GM12864 (cell line): ENCODE data around the gene DSC2.

Source experiments
- DNase-seq: peaks from one replicate; pipeline ENCODE4 v3.0.0-alpha.2; 2011; ENCODE audit warnings: low read depth
- H3K4me3 ChIP-seq: 2 replicates; pipeline ENCODE4 v1.5.1; 2011; ENCODE audit warnings: mild to moderate bottlenecking, low read depth, low read length, control low read depth
- TF ChIP-seq, protein P1 (sequence below): IDR thresholded peaks from 2 replicates; pipeline ENCODE4 v1.5.1; 2011; ENCODE audit warnings: low read depth, mild to moderate bottlenecking, moderate library complexity, low read length, control low read depth, inconsistent platforms; ENCODE audit errors: missing control alignments

Gene DSC2

DNA sequence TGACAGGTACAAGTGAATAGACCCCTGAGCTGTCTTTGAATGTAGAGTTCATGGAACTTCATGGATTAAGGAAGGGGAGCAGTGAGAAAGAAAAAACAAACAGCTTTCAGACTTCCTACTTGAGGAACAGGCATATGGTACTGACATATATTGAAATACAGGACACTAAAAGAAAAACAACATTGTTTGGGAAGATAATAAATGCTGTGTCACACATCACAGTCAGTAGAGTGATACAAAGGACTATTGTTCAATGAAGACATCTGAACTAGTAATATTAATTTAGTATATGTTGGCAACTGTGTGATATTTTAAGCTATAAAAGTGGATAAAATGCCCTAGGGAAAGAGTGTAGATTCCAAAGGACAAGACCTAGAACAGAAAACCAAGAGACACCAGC is 3.3 kb downstream of the DSC2 start:
- no peak overlapping the region for H3K4me3 ChIP-seq
- TF ChIP-seq, protein P1, sequence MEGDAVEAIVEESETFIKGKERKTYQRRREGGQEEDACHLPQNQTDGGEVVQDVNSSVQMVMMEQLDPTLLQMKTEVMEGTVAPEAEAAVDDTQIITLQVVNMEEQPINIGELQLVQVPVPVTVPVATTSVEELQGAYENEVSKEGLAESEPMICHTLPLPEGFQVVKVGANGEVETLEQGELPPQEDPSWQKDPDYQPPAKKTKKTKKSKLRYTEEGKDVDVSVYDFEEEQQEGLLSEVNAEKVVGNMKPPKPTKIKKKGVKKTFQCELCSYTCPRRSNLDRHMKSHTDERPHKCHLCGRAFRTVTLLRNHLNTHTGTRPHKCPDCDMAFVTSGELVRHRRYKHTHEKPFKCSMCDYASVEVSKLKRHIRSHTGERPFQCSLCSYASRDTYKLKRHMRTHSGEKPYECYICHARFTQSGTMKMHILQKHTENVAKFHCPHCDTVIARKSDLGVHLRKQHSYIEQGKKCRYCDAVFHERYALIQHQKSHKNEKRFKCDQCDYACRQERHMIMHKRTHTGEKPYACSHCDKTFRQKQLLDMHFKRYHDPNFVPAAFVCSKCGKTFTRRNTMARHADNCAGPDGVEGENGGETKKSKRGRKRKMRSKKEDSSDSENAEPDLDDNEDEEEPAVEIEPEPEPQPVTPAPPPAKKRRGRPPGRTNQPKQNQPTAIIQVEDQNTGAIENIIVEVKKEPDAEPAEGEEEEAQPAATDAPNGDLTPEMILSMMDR: no peak
- no peak for DNase-seq

DNA sequence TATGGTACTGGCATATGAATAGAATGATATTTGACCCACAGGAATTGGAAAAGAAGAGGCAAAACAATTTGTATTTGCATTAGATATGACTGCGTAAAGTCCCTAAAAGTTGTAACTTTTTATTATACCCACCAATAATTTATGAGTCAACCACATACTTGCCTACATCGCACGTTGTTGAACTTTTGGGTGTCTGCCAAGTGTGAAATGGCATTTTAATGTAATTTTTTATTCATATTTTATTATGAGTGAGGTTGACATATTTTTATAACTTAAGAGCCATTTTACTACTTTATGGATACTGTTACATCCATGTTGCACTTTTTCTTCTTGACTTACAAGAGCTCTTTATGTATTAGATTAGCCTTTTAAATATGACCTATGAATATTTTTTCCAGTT is 4.6 kb downstream of the DSC2 start:
- TF ChIP-seq, protein P1: no peak
- DNase-seq: no peak
- H3K4me3 ChIP-seq: no peak overlapping the region

DNA sequence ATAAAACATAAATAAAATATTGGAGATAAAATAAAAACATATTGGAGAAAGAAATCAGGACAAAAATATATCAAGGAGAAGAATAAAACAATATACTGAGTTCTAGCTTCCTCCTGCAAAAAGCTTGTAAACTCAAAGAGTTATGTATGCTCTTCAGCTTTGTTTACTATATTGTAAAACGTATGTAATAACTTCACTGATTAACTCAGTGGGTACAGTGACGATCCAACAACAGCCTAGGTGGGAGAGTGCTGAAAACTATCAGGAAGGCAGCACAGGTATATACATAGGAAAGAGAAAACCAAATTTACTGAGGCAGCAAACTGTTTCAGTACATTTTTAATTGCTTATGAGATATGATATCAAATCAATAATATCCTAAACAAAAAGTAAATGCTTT is 8.3 kb downstream of the DSC2 start:
- DNase-seq: no peak
- TF ChIP-seq, protein P1: no peak
- no peak overlapping the region for H3K4me3 ChIP-seq

DNA sequence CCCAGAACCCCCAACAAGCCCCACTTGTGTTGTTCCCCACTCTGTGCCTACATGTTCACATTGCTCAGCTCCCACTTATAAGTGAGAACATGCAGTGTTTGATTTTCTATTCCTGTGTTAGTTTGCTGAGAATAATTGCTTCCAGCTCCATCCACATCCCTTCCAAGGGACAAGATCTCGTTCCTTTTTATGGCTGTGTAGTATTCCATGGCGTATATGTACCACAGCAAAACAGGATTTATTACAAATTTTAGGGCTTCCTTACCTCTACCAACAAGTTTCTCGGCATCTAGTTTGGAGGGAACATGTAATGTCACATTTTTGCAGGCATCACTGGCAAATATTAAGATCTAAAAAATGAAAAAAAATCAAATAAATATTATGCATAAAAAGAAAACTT is 8.9 kb downstream of the DSC2 start:
- DNase-seq: no peak
- H3K4me3 ChIP-seq: no peak overlapping the region
- TF ChIP-seq, protein P1: no peak

- no peak for DNase-seq
- TF ChIP-seq, protein P1: no peak
- no peak overlapping the region for H3K4me3 ChIP-seq
Measured at GRCh38 chr18:31091350-31091749, 10.9 kb downstream of the DSC2 start.

DNA sequence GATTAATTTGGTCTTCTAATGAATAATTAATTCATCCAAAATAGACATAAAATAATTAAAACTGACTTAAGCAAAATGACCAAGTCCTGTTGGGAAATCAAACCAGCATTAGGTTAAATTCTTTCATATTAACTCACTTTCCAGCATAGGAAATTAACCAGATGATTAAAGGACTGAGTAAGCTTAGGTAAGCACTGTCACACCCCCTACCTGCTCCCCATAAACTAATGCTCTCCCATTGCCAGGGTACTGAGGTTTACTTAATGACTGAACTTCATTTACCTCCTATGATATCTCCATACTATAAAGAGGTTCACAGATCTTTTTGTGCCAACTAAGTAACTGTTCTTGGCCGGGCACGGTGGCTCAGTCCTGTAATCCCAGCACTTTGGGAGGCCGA is 13.7 kb downstream of the DSC2 start:
- DNase-seq: no peak
- no peak overlapping the region for H3K4me3 ChIP-seq
- TF ChIP-seq, protein P1: no peak

DNA sequence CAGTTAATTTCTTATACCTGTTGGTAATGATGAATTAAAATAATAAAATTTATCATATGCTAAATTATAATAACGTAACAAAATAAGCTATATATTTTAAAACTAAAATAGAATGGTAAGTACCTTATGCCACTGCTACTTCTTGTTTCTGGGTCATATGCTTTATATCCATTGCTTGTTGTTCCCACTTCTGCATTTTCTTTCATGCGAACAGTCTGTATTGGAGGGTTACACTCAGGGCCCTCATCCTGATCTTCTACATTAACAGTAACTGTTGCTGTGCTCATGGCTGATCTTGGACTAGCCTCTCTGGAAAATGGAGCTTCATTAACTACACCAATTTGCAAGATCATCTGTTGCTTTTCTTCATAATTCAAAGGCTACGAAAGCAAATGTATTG is 22.2 kb downstream of the DSC2 start:
- TF ChIP-seq, protein P1: no peak
- no peak overlapping the region for H3K4me3 ChIP-seq
- DNase-seq: no peak
